Skeletal muscle satellite cell (primary cell): ENCODE data around the gene OR2AE1. TPM values are rescaled to one million over a fixed set of nuclear protein-coding genes. Genes with fewer than 3 reads are reported as not detected.

ENCODE experiments used
- H3K27me3 ChIP-seq: 2 replicates; pipeline ENCODE4 v1.7.0; 2013; ENCODE audit warnings: low read length; ENCODE audit not compliant: control insufficient read depth, insufficient read depth
- H3K36me3 ChIP-seq: 2 replicates; pipeline ENCODE4 v1.7.0; 2013; ENCODE audit warnings: mild to moderate bottlenecking, control low read depth, low read length; ENCODE audit not compliant: insufficient read depth
- H3K4me1 ChIP-seq: 2 replicates; pipeline ENCODE4 v1.7.0; 2013; ENCODE audit warnings: low read length; ENCODE audit not compliant: control insufficient read depth, insufficient read depth
- H3K4me2 ChIP-seq: 2 replicates; pipeline ENCODE4 v1.7.0; 2013; ENCODE audit warnings: mild to moderate bottlenecking, low read length
- H3K4me3 ChIP-seq: 2 replicates; pipeline ENCODE4 v1.7.0; 2013; ENCODE audit warnings: low read length
- H3K9ac ChIP-seq: 2 replicates; pipeline ENCODE4 v1.7.0; 2013; ENCODE audit warnings: mild to moderate bottlenecking, low read depth, low read length, moderate library complexity
- H3K9me3 ChIP-seq: replicated peaks from 2 replicates; pipeline ENCODE4 v1.7.0; 2013; ENCODE audit warnings: mild to moderate bottlenecking, control low read depth, low read length
- small RNA-seq: library from RNA; depleted of rRNA; stranded (forward); fragments of <200 nt; gene quantifications from one replicate; pipeline ENCODE3, GENCODE V24; 2012

The OR2AE1 gene

DNA sequence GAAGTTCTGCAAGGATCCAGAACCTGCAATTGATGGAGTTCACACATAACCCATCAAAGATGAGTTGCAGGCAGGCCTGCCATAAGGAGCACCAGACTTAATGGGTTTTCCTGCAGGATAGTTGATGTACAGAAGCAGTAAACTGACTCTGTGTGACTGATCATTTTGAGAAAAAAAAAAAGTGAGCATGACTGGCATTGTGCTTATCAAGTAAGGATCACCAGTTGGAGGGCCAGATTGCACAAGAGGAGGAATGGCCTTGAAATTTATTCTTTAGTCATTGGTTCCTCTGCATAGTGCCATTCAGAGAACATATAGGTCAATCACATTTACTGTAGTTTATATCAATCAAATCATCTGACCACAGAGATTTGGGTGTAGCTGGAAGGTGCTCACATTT is 45.2 kb downstream of the OR2AE1 start:
- Histone ChIP-seq H3K9ac (no peak overlapping the region), H3K4me1 (no peaks in the 10 kb centered on the region), H3K4me2 (no peak overlapping the region), H3K4me3 (no peak overlapping the region), H3K9me3 (no peaks in the 10 kb centered on the region), H3K27me3 (peaks cover 63% of the 10 kb centered on the region), H3K36me3 (no peaks in the 10 kb centered on the region)

GRCh38 chr7:99829524-99830160 is 47.2 kb downstream of the OR2AE1 start:
- no peak overlapping the region for H3K4me3 ChIP-seq
- no peaks in the 10 kb centered on the region for H3K9me3 ChIP-seq
- no peaks in the 10 kb centered on the region for H3K36me3 ChIP-seq
- H3K27me3 ChIP-seq = peaks cover 70% of the 10 kb centered on the region
- H3K4me2 ChIP-seq = no peak overlapping the region
- H3K4me1 ChIP-seq = no peaks in the 10 kb centered on the region
- H3K9ac ChIP-seq = no peak overlapping the region

- no peak overlapping the region for H3K9ac ChIP-seq
Observed at GRCh38 chr7:99828811-99829210, 48.0 kb downstream of the OR2AE1 start.

GRCh38 chr7:99827040-99827778 is 49.6 kb downstream of the OR2AE1 start:
- Histone ChIP-seq H3K4me2 (no peak overlapping the region), H3K9ac (no peak overlapping the region), H3K27me3 (peaks cover 83% of the 10 kb centered on the region), H3K4me3 (no peak overlapping the region), H3K4me1 (no peaks in the 10 kb centered on the region), H3K9me3 (no peaks in the 10 kb centered on the region), H3K36me3 (no peaks in the 10 kb centered on the region)

More at GRCh38 chr7:99828811-99829210, 48.0 kb downstream of the OR2AE1 start:
- Histone ChIP-seq H3K27me3 (peaks cover 77% of the 10 kb centered on the region), H3K36me3 (no peaks in the 10 kb centered on the region), H3K4me1 (no peaks in the 10 kb centered on the region), H3K4me2 (no peak overlapping the region), H3K9me3 (no peaks in the 10 kb centered on the region), H3K4me3 (no peak overlapping the region)

Small RNAs within 50 kb of the gene (small RNA-seq; reads per million reads assigned to genes)
- gene AC011904.1 = not detected
- gene CYP3A52P = not detected
